HCT116 (cell line): Measurements from ENCODE around the gene DDR2. TPM values are rescaled to one million over a fixed set of nuclear protein-coding genes. Genes with fewer than 3 reads are reported as not detected.

Experiments used
- ATAC-seq: fragments of 200-7000 bp; cut with Tn5 transposase; 2 replicates; pipeline ENCODE4 v1.9.1; 2020; ENCODE audit warnings: mild to moderate bottlenecking, moderate library complexity
- BruUV-seq: library from RNA; stranded (reverse); fragments of 400-500 nt; replicated peaks from 2 replicates; lab custom pipeline; 2021; lab: Mats Ljungman, UMichigan
- CTCF ChIA-PET: fragments of 300-600 bp; sonication (Branson Sonifier 250); formaldehyde crosslinking; loops from one replicate; lab custom pipeline; 2021; ENCODE audit warnings: antibody characterized with exemption; lab: Charles Lee
- POLR2A ChIA-PET: fragments of 300-600, 350-600 bp; sonication (Branson Sonifier 250); formaldehyde crosslinking; loops from one replicate; lab custom pipeline; 2021; ENCODE audit warnings: antibody characterized with exemption; lab: Charles Lee
- RAD21 ChIA-PET, 2 experiments: fragments of 300-600 bp; sonication (Branson Sonifier 250); formaldehyde crosslinking; loops; one replicate each; lab custom pipeline; 2023; ENCODE audit warnings: low total read pairs in 2 of 2; ENCODE audit not compliant: uncharacterized antibody in 2 of 2, unreplicated experiment in 2 of 2, low non-redundant PET in 1 of 2; lab: Charles Lee
- DNase-seq: peaks from one replicate; pipeline ENCODE4 v3.0.0-alpha.2; 2010; ENCODE audit warnings: low read depth, low spot score
- H2AFZ ChIP-seq: fragments of 200-600 bp; shearing (Covaris generic), sonication (generic); 2 replicates; pipeline ENCODE4 v1.6.1; 2017; ENCODE audit warnings: low read depth, mixed run types, mixed read lengths, antibody characterized with exemption, low read length; ENCODE audit not compliant: poor library complexity, severe bottlenecking
- H3K27ac ChIP-seq: 2 replicates; pipeline ENCODE4 v1.5.1; 2012; ENCODE audit warnings: low read depth, low read length
- H3K27me3 ChIP-seq: fragments of 200-600 bp; sonication (generic); 2 replicates; pipeline ENCODE4 v1.6.1; 2016; ENCODE audit warnings: mixed run types, low read length, mixed read lengths; ENCODE audit not compliant: insufficient read depth
- H3K36me3 ChIP-seq, 2 experiments: fragments of 200-500 bp in 1 of 2; fragments of 200-600 bp in 1 of 2; sonication (Bioruptor generic) in 1 of 2; sonication (generic) in 1 of 2; 2 replicates each; pipeline versions ENCODE4 v1.5.1 to v1.6.1; 2014 to 2016; ENCODE audit warnings: low read length in 2 of 2, inconsistent platforms in 1 of 2, mixed read lengths in 1 of 2, mixed run types in 1 of 2; ENCODE audit not compliant: insufficient read depth in 2 of 2, control insufficient read depth in 1 of 2
- H3K4me1 ChIP-seq, 2 experiments: fragments of 200-600 bp in 1 of 2; sonication (generic) in 1 of 2; 2 replicates each; pipeline versions ENCODE4 v1.5.1 to v1.6.1; 2012 to 2017; ENCODE audit warnings: low read length in 2 of 2, inconsistent platforms in 1 of 2, mild to moderate bottlenecking in 1 of 2, mixed read lengths in 1 of 2, mixed run types in 1 of 2, moderate library complexity in 1 of 2; ENCODE audit not compliant: insufficient read depth in 2 of 2, control insufficient read depth in 1 of 2
- H3K4me2 ChIP-seq: fragments of 200-600 bp; sonication (generic); 2 replicates; pipeline ENCODE4 v1.6.1; 2017; ENCODE audit warnings: mixed run types, low read length, mixed read lengths
- H3K4me3 ChIP-seq, 2 experiments: fragments of 200-600 bp in 1 of 2; sonication (generic) in 1 of 2; replicated peaks in 1 of 2; 2 replicates each; pipeline ENCODE4 v1.5.1; 2011 to 2016; ENCODE audit warnings: low read length in 2 of 2, control low read depth in 1 of 2, low read depth in 1 of 2, mild to moderate bottlenecking in 1 of 2, mixed read lengths in 1 of 2, mixed run types in 1 of 2
- H3K79me2 ChIP-seq: fragments of 200-600 bp; sonication (generic); 2 replicates; pipeline ENCODE4 v1.6.1; 2017; ENCODE audit warnings: mild to moderate bottlenecking, mixed run types, low read length, moderate library complexity, mixed read lengths; ENCODE audit not compliant: insufficient read depth
- H3K9ac ChIP-seq: fragments of 200-600 bp; sonication (generic); 2 replicates; pipeline ENCODE4 v1.6.1; 2016; ENCODE audit warnings: low read length, mixed read lengths
- H3K9me2 ChIP-seq: fragments of 200-600 bp; sonication (generic), shearing (Covaris generic); 2 replicates; pipeline ENCODE4 v1.6.1; 2017; ENCODE audit warnings: mixed run types, mild to moderate bottlenecking, moderate library complexity; ENCODE audit not compliant: insufficient read depth
- H3K9me3 ChIP-seq, 2 experiments: fragments of 200-500 bp in 1 of 2; fragments of 200-600 bp in 1 of 2; sonication (Bioruptor generic) in 1 of 2; sonication (generic) in 1 of 2; 2 replicates each; pipeline ENCODE4 v1.6.1; 2014 to 2017; ENCODE audit warnings: low read length in 2 of 2, mixed read lengths in 2 of 2, inconsistent platforms in 1 of 2, low read depth in 1 of 2, mild to moderate bottlenecking in 1 of 2, mixed run types in 1 of 2, moderate library complexity in 1 of 2; ENCODE audit not compliant: control insufficient read depth in 1 of 2, insufficient read depth in 1 of 2
- H4K20me1 ChIP-seq: fragments of 200-600 bp; sonication (generic), shearing (Covaris generic); 2 replicates; pipeline ENCODE4 v1.6.1; 2017; ENCODE audit warnings: mixed run types, mild to moderate bottlenecking, moderate library complexity; ENCODE audit not compliant: insufficient read depth
- EZH2 ChIP-seq: fragments of 200-600 bp; sonication (generic); IDR thresholded peaks from 2 replicates; pipeline ENCODE4 v1.6.1; 2017; ENCODE audit warnings: antibody characterized with exemption, mixed run types
- EZH2phosphoT487 ChIP-seq: fragments of 200-600 bp; IDR thresholded peaks from 2 replicates; pipeline ENCODE4 v1.6.1; 2018; ENCODE audit warnings: antibody characterized with exemption, borderline replicate concordance
- FOSL1 ChIP-seq: IDR thresholded peaks from 2 replicates; pipeline ENCODE4 v1.6.1; 2012; ENCODE audit warnings: low read depth
- MAX ChIP-seq: IDR thresholded peaks from 2 replicates; pipeline ENCODE4 v1.6.1; 2012
- POLR2A ChIP-seq: IDR thresholded peaks from 2 replicates; pipeline ENCODE4 v1.7.0; 2011; ENCODE audit warnings: borderline replicate concordance; ENCODE audit not compliant: insufficient read depth, insufficient read length; ENCODE audit errors: extremely low read depth
- POLR2AphosphoS5 ChIP-seq: IDR thresholded peaks from 2 replicates; pipeline ENCODE4 v1.6.1; 2011; ENCODE audit warnings: mild to moderate bottlenecking, low read depth, low read length, moderate library complexity
- SIN3A ChIP-seq: IDR thresholded peaks from 2 replicates; pipeline ENCODE4 v1.6.1; 2012; ENCODE audit warnings: low read depth
- SP1 ChIP-seq: IDR thresholded peaks from 2 replicates; pipeline ENCODE4 v1.6.1; 2012; ENCODE audit warnings: low read depth
- SRF ChIP-seq: IDR thresholded peaks from 2 replicates; pipeline ENCODE4 v1.6.1; 2012; ENCODE audit warnings: low read depth
- YY1 ChIP-seq: IDR thresholded peaks from 2 replicates; pipeline ENCODE4 v1.6.1; 2011; ENCODE audit warnings: low read length, low read depth, moderate library complexity, mild to moderate bottlenecking; ENCODE audit not compliant: insufficient replicate concordance; ENCODE audit errors: extremely low read depth
- ZFX ChIP-seq: fragments of 450-650 bp; IDR thresholded peaks from 2 replicates; pipeline ENCODE4 v1.6.1; 2017
- ZNF274 ChIP-seq: fragments of 200-500 bp; sonication (Bioruptor generic); IDR thresholded peaks from 2 replicates; pipeline ENCODE4 v1.6.1; 2014; ENCODE audit warnings: mild to moderate bottlenecking, low read depth, low read length, inconsistent platforms
- intact Hi-C: fragments of 100-400 bp; cut with micrococcal nuclease; formaldehyde crosslinking; loops from 2 replicates; pipeline ENCODE4 v1.10.0; 2022
- total RNA-seq: library from RNA; stranded (reverse); gene quantifications from one replicate; pipeline ENCODE4 v1.2.1, GENCODE V29; 2021; ENCODE audit not compliant: unreplicated experiment
- TF ChIP-seq, protein P1 (sequence below): IDR thresholded peaks from 2 replicates; pipeline ENCODE4 v1.6.1; 2012
- TF ChIP-seq, protein P2 (sequence below), 3 experiments: fragments of 200-600 bp in 1 of 3; sonication (generic) in 1 of 3; IDR thresholded peaks in 2 of 3; conservative IDR thresholded peaks in 1 of 3; 2 replicates each; pipeline ENCODE4 v1.5.1; 2012 to 2017; ENCODE audit warnings: low read depth in 2 of 3, low read length in 2 of 3, antibody characterized with exemption in 1 of 3, borderline replicate concordance in 1 of 3, control low read depth in 1 of 3, mild to moderate bottlenecking in 1 of 3, mixed read lengths in 1 of 3, mixed run types in 1 of 3, moderate library complexity in 1 of 3; ENCODE audit not compliant: insufficient read depth in 1 of 3
- TF ChIP-seq, protein P3 (sequence below): IDR thresholded peaks from 2 replicates; pipeline ENCODE4 v1.6.1; 2011; ENCODE audit warnings: mild to moderate bottlenecking, low read length, moderate library complexity; ENCODE audit not compliant: insufficient replicate concordance; ENCODE audit errors: extremely low read depth

Gene DDR2
- total RNA-seq, 1 experiment from 2014 or later = 0.84 TPM

GRCh38 chr1:162757476-162757875 is 125.2 kb downstream of the DDR2 start:
- no peaks in the 10 kb centered on the region for H3K9me3 ChIP-seq
- no peak overlapping the region for H3K9ac ChIP-seq
- intact Hi-C loops = no loop called here
- H3K4me1 ChIP-seq = peaks cover 0 to 15% of the 10 kb centered on the region in 2 experiments; a peak in 2 of 4 replicates
- TF ChIP-seq YY1 = no peak
- TF ChIP-seq EZH2 = no peak
- TF ChIP-seq POLR2A = no peak
- TF ChIP-seq SRF = no peak
- no peak for TF ChIP-seq SIN3A
- no peak for TF ChIP-seq ZFX
- TF ChIP-seq MAX = no peak
- TF ChIP-seq, protein P1, sequence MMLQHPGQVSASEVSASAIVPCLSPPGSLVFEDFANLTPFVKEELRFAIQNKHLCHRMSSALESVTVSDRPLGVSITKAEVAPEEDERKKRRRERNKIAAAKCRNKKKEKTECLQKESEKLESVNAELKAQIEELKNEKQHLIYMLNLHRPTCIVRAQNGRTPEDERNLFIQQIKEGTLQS = no peak
- no peak for TF ChIP-seq POLR2AphosphoS5
- TF ChIP-seq, protein P2, sequence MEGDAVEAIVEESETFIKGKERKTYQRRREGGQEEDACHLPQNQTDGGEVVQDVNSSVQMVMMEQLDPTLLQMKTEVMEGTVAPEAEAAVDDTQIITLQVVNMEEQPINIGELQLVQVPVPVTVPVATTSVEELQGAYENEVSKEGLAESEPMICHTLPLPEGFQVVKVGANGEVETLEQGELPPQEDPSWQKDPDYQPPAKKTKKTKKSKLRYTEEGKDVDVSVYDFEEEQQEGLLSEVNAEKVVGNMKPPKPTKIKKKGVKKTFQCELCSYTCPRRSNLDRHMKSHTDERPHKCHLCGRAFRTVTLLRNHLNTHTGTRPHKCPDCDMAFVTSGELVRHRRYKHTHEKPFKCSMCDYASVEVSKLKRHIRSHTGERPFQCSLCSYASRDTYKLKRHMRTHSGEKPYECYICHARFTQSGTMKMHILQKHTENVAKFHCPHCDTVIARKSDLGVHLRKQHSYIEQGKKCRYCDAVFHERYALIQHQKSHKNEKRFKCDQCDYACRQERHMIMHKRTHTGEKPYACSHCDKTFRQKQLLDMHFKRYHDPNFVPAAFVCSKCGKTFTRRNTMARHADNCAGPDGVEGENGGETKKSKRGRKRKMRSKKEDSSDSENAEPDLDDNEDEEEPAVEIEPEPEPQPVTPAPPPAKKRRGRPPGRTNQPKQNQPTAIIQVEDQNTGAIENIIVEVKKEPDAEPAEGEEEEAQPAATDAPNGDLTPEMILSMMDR (IDR thresholded peaks at IDR 0.05 in 2 of 3, conservative IDR thresholded peaks at IDR 0.05 in 1 of 3; ENCODE audit: borderline replicate concordance in 1 of 3, insufficient read depth in 1 of 3, low read depth in 2 of 3, low read length in 2 of 3) = no peak
- TF ChIP-seq ZNF274 = no peak
- TF ChIP-seq EZH2phosphoT487 = no peak
- TF ChIP-seq FOSL1 = no peak
- TF ChIP-seq SP1 = no peak
- TF ChIP-seq, protein P3, sequence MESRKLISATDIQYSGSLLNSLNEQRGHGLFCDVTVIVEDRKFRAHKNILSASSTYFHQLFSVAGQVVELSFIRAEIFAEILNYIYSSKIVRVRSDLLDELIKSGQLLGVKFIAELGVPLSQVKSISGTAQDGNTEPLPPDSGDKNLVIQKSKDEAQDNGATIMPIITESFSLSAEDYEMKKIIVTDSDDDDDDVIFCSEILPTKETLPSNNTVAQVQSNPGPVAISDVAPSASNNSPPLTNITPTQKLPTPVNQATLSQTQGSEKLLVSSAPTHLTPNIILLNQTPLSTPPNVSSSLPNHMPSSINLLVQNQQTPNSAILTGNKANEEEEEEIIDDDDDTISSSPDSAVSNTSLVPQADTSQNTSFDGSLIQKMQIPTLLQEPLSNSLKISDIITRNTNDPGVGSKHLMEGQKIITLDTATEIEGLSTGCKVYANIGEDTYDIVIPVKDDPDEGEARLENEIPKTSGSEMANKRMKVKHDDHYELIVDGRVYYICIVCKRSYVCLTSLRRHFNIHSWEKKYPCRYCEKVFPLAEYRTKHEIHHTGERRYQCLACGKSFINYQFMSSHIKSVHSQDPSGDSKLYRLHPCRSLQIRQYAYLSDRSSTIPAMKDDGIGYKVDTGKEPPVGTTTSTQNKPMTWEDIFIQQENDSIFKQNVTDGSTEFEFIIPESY = no peak
- ChIA-PET RAD21 (no interaction called here), POLR2A (no interaction called here), CTCF (no interaction called here)
- H3K4me2 ChIP-seq = no peak overlapping the region
- H3K27me3 ChIP-seq = no peaks in the 10 kb centered on the region; the same call in 1 of the 2 replicates
- no peak for ATAC-seq
- H3K36me3 ChIP-seq = no peaks in the 10 kb centered on the region
- no peak overlapping the region for H2AFZ ChIP-seq
- no peak overlapping the region for H3K27ac ChIP-seq
- BruUV-seq = no TSS peak
- H3K9me2 ChIP-seq = no peaks in the 10 kb centered on the region; the same call in 1 of the 2 replicates
- no peaks in the 10 kb centered on the region for H3K79me2 ChIP-seq
- H3K4me3 ChIP-seq = no peak overlapping the region
- no peak for DNase-seq
- H4K20me1 ChIP-seq = no peaks in the 10 kb centered on the region
